A673 (cell line): Measurements from ENCODE around the gene TTLL1. TPM values are rescaled to one million over a fixed set of nuclear protein-coding genes. Genes with fewer than 3 reads are reported as not detected.

Experiments used
- BruUV-seq: library from RNA; stranded (reverse); fragments of 400-500 nt; replicated peaks from 2 replicates; lab custom pipeline; 2021; lab: Mats Ljungman, UMichigan
- CTCF ChIA-PET: fragments of 300-600 bp; sonication (Branson Sonifier 250); formaldehyde crosslinking; loops from one replicate; lab custom pipeline; 2022; ENCODE audit warnings: antibody characterized with exemption; lab: Charles Lee
- POLR2A ChIA-PET: fragments of 300-600 bp; sonication (Branson Sonifier 250); formaldehyde crosslinking; loops from one replicate; lab custom pipeline; 2022; ENCODE audit warnings: antibody characterized with exemption; ENCODE audit not compliant: low non-redundant PET; lab: Charles Lee
- DNase-seq: peaks from one replicate; pipeline ENCODE4 v3.0.0-alpha.2; 2015; ENCODE audit warnings: low spot score
- H3K27ac ChIP-seq: fragments of 200-600 bp; sonication (generic); 2 replicates; pipeline ENCODE4 v1.5.1; 2016; ENCODE audit warnings: mixed run types, low read depth, mild to moderate bottlenecking, mixed read lengths, antibody characterized with exemption, low read length; ENCODE audit not compliant: poor library complexity, severe bottlenecking
- H3K27me3 ChIP-seq: fragments of 200-600 bp; sonication (generic); replicated peaks from 2 replicates; pipeline ENCODE4 v1.6.1; 2017; ENCODE audit warnings: mixed run types, low read depth, mild to moderate bottlenecking, mixed read lengths, antibody characterized with exemption, low read length; ENCODE audit not compliant: insufficient read depth, poor library complexity
- H3K36me3 ChIP-seq: fragments of 200-600 bp; sonication (generic); 2 replicates; pipeline ENCODE4 v1.6.1; 2016; ENCODE audit warnings: mixed run types, mild to moderate bottlenecking, mixed read lengths, antibody characterized with exemption, low read length; ENCODE audit not compliant: insufficient read depth, poor library complexity, severe bottlenecking
- H3K4me1 ChIP-seq: fragments of 200-600 bp; sonication (generic); 2 replicates; pipeline ENCODE4 v1.6.1; 2017; ENCODE audit warnings: mixed run types, mild to moderate bottlenecking, mixed read lengths, antibody characterized with exemption, low read length; ENCODE audit not compliant: insufficient read depth, poor library complexity, severe bottlenecking
- H3K4me3 ChIP-seq: fragments of 200-600 bp; sonication (generic); 2 replicates; pipeline ENCODE4 v1.5.1; 2016; ENCODE audit warnings: low read depth, mixed run types, mild to moderate bottlenecking, mixed read lengths, low read length; ENCODE audit not compliant: poor library complexity, severe bottlenecking
- H3K9me3 ChIP-seq: fragments of 200-600 bp; sonication (generic); 2 replicates; pipeline ENCODE4 v1.6.1; 2016; ENCODE audit warnings: mixed run types, low read depth, mild to moderate bottlenecking, mixed read lengths, antibody characterized with exemption, low read length; ENCODE audit not compliant: poor library complexity, severe bottlenecking
- CTCF ChIP-seq: fragments of 300-800, 200-600 bp; sonication (generic); conservative IDR thresholded peaks from 2 replicates; pipeline ENCODE4 v1.5.1; 2017; ENCODE audit warnings: low read depth, mild to moderate bottlenecking, antibody characterized with exemption, low read length, moderate library complexity, mixed read lengths
- EZH2 ChIP-seq: fragments of 200-600 bp; sonication (generic); IDR thresholded peaks from 2 replicates; pipeline ENCODE4 v1.6.1; 2017; ENCODE audit warnings: borderline replicate concordance, low read depth, mild to moderate bottlenecking, mixed read lengths, antibody characterized with exemption, low read length; ENCODE audit not compliant: poor library complexity, severe bottlenecking
- intact Hi-C: fragments of 100-400 bp; cut with micrococcal nuclease; formaldehyde crosslinking; loops from one replicate; pipeline ENCODE4 v1.10.0; 2022; ENCODE audit not compliant: unreplicated experiment
- total RNA-seq: library from RNA; stranded (reverse); gene quantifications from 2 replicates; pipeline ENCODE4 v1.2.3, GENCODE V29; 2021

Gene TTLL1
- total RNA-seq, 1 experiment from 2014 or later, result 6.4 TPM

- no peak for TF ChIP-seq EZH2
- TF ChIP-seq CTCF, result no peak
- Histone ChIP-seq H3K4me3 (no peak overlapping the region), H3K36me3 (peaks cover 57% of the 10 kb centered on the region), H3K27ac (no peak overlapping the region), H3K27me3 (no peaks in the 10 kb centered on the region), H3K4me1 (no peaks in the 10 kb centered on the region), H3K9me3 (no peaks in the 10 kb centered on the region)
- ChIA-PET CTCF (no interaction called here), POLR2A (no interaction called here)
- DNase-seq, result no peak
- intact Hi-C loops, result no loop called here
- BruUV-seq, result no TSS peak
These were observed 46.4 kb upstream of the TTLL1 start for GRCh38 chr22:43135565-43135964.

- Histone ChIP-seq H3K27me3 (no peaks in the 10 kb centered on the region), H3K9me3 (no peaks in the 10 kb centered on the region), H3K36me3 (peaks cover 47% of the 10 kb centered on the region), H3K4me1 (no peaks in the 10 kb centered on the region), H3K27ac (no peak overlapping the region), H3K4me3 (no peak overlapping the region)
- DNase-seq, result no peak
- intact Hi-C loops, result no loop called here
- BruUV-seq, result no TSS peak
- CTCF ChIA-PET, result no interaction called here
- POLR2A ChIA-PET, result no interaction called here
- TF ChIP-seq CTCF, result no peak
- no peak for TF ChIP-seq EZH2
These were observed 45.4 kb upstream of the TTLL1 start for GRCh38 chr22:43134553-43134952.

DNA sequence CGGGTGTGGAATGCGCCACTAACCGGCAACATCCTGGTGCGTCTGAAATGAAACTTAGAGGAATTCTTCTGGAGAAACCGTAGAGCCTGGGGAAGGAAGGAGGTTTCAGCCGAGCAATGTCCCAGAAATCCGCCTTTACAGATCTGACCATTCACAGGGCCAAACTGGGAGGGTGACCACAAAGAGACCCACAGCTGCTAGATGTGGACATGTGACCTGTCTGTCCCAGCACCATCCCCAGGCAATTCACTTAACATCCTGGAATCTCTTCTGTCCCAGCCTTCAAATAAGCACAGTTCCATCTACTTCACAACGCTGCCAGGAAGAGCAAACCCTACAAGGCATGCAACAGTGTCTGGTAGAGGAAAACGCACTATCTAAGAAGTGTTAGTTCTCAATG is 44.2 kb upstream of the TTLL1 start:
- Histone ChIP-seq H3K4me3 (no peak overlapping the region), H3K4me1 (no peaks in the 10 kb centered on the region), H3K36me3 (peaks cover 42% of the 10 kb centered on the region), H3K27me3 (no peaks in the 10 kb centered on the region), H3K9me3 (no peaks in the 10 kb centered on the region), H3K27ac (no peak overlapping the region)
- DNase-seq, result no peak
- CTCF ChIA-PET, result no interaction called here
- intact Hi-C loops, result no loop called here
- TF ChIP-seq CTCF, result no peak
- no peak for TF ChIP-seq EZH2
- POLR2A ChIA-PET, result no interaction called here
- BruUV-seq, result no TSS peak
